HAP-1 (cell line): ENCODE data around the gene EDNRB.

Experiments used
- DNase-seq, 2 experiments: peaks; one replicate each; pipeline ENCODE4 v3.0.0-alpha.2; 2016 to 2020; ENCODE audit warnings: low spot score in 2 of 2
- H3K27me3 ChIP-seq: fragments of 250-450 bp; sonication (Bioruptor Pico); 2 replicates; pipeline ENCODE4 v1.5.1; 2020; ENCODE audit warnings: low read depth, mild to moderate bottlenecking, moderate library complexity
- H3K36me3 ChIP-seq: fragments of 250-450 bp; sonication (Bioruptor Pico); replicated peaks from 2 replicates; pipeline ENCODE4 v1.5.1; 2020; ENCODE audit warnings: mild to moderate bottlenecking
- H3K4me1 ChIP-seq: fragments of 250-450 bp; sonication (Bioruptor Pico); 2 replicates; pipeline ENCODE4 v1.5.1; 2020; ENCODE audit warnings: mild to moderate bottlenecking
- H3K4me3 ChIP-seq: fragments of 250-450 bp; sonication (Bioruptor Pico); 2 replicates; pipeline ENCODE4 v1.5.1; 2020; ENCODE audit warnings: mild to moderate bottlenecking, moderate library complexity
- H3K9me3 ChIP-seq: fragments of 250-450 bp; sonication (Bioruptor Pico); 2 replicates; pipeline ENCODE4 v1.5.1; 2020; ENCODE audit warnings: mild to moderate bottlenecking, moderate library complexity
- in situ Hi-C: fragments of 300-500 bp; cut with MboI; formaldehyde crosslinking; loops from 3 replicates; pipeline ENCODE4 v1.14.3; 2020; ENCODE audit warnings: low sequenced_read_pairs, inconsistent platforms, mixed read lengths

EDNRB gene

DNA sequence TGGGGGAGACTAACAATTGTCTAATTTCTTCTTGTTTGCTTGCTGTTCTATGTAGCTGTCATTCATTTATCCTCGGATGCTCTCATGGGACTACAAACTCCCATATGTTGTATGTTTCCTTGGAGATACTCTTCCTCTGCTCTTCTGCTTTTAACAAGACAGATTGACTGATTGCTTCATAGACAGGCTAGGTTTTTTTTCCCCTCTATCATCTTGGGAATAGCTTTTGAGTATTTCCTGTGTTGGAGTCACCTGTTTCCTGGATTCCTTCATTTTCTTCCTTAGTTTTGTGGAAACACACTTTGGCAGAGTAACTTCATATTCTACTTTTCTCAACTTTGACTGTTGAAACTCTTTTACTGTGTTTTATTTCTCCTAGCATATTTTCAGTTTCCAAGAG, 27.6 kb downstream of the EDNRB start:
- Histone ChIP-seq H3K36me3 (no peaks in the 10 kb centered on the region), H3K4me3 (no peak overlapping the region), H3K27me3 (peaks cover 3% of the 10 kb centered on the region; the same call in 1 of the 2 replicates), H3K9me3 (no peaks in the 10 kb centered on the region), H3K4me1 (no peaks in the 10 kb centered on the region)
- in situ Hi-C loops, result no loop called here
- DNase-seq, result no peak

DNA sequence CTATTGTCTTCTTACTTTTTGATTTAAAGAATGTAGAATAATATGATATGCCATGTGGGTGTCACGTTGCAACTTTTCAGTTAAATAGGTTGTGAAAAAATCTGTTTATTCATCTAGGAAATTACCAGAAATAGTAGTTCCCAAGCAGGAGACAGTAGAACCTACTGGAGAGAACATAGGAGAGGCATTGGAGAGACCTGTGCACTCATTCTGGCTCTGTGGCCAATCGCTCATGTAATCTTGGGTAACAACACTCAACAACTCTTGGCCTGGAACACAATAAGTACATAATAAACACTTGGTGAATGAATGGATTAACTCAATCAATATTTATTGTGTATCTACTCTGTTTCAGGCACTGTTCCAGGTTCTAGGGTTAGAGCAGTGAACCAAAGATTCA, 35.3 kb downstream of the EDNRB start:
- Histone ChIP-seq H3K36me3 (no peaks in the 10 kb centered on the region), H3K27me3 (peaks cover 10% of the 10 kb centered on the region), H3K4me1 (no peaks in the 10 kb centered on the region), H3K4me3 (no peak overlapping the region), H3K9me3 (no peaks in the 10 kb centered on the region)
- no peak for DNase-seq
- in situ Hi-C loops, result no loop called here

DNA sequence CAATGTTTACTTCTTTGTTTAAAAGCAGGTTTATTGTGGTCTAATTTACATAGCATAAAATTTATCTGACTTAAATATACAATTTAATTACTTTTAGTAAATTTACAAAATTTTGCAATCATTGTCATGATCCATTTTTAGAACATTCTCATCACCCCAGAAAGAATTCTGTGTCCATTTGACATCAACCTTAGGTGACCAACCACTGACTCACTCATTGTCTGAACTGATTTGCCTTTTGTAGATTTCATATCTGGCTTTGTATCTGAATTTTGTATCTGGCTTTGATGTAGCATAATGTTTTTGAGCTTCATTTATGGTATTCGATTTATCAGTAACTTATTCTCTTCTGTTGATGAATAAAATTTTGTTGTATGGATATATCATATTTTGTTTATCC, 40.4 kb downstream of the EDNRB start:
- DNase-seq, result no peak
- H3K4me3 ChIP-seq, result no peak overlapping the region
- in situ Hi-C loops, result no loop called here
- H3K9me3 ChIP-seq, result no peaks in the 10 kb centered on the region
- H3K36me3 ChIP-seq, result no peaks in the 10 kb centered on the region
- H3K4me1 ChIP-seq, result no peaks in the 10 kb centered on the region
- no peaks in the 10 kb centered on the region for H3K27me3 ChIP-seq

DNA sequence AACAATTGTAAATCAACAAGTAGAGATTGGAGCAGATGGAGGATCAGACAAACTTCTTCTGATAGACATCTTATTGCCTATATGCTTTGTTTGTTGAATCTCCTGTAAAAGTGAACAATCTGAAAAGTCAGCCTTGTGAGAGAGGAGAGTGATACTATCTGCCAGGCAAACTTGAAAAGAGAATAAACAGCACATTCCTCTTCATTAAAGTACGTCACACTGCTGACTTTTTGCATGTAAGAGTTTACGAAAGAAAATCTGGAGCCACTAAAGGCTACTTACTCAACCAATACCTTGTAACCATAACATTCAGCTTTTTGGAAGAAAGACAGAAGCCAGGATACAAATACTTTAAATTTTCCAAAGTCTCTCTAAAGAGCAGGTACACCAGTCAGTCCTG, 42.5 kb downstream of the EDNRB start:
- in situ Hi-C loops, result no loop called here
- no peaks in the 10 kb centered on the region for H3K9me3 ChIP-seq
- no peaks in the 10 kb centered on the region for H3K27me3 ChIP-seq
- no peaks in the 10 kb centered on the region for H3K36me3 ChIP-seq
- no peak for DNase-seq
- H3K4me3 ChIP-seq, result no peak overlapping the region
- H3K4me1 ChIP-seq, result no peaks in the 10 kb centered on the region

DNA sequence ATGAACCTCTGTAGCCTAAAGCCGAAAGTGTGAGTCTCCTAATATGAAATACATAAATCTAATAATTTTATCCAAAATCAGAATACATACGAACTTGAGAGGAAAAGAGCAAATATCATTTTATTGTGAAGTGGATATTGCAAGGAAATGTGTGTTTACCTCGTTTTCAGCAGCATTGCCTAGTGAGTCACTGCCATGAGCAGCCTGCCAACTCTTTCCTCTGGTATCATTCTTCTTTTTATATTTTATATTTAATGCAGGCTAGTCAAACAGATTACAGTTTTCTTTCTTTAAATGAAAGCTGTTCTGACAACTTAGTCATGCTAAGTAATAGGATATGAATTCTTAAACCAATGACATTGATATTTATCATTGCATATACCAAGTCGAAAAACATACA, 44.2 kb downstream of the EDNRB start:
- no peak overlapping the region for H3K4me3 ChIP-seq
- no peak for DNase-seq
- no peaks in the 10 kb centered on the region for H3K4me1 ChIP-seq
- in situ Hi-C loops, result no loop called here
- H3K27me3 ChIP-seq, result no peaks in the 10 kb centered on the region
- no peaks in the 10 kb centered on the region for H3K36me3 ChIP-seq
- H3K9me3 ChIP-seq, result no peaks in the 10 kb centered on the region

DNA sequence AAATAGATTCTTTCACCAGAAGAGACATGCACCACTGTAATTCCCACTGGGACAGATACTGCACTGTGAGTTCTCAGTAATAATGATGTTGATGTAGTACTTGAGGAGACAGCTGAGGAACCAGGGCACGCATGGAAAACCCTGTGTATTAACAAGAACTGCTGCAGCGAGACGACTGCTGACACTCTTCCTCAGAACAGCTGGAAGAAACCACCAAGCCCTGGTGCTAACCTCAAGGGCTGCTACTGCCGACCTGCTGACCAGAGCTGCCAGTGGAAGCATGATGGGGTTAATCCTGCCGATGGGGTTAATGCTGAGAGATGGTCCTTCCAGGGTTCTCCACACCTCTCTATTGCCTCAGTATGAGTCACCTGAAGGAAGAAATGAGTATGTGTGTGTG, 45.6 kb downstream of the EDNRB start:
- Histone ChIP-seq H3K4me3 (no peak overlapping the region), H3K9me3 (no peaks in the 10 kb centered on the region), H3K27me3 (no peaks in the 10 kb centered on the region), H3K36me3 (no peaks in the 10 kb centered on the region), H3K4me1 (no peaks in the 10 kb centered on the region)
- in situ Hi-C loops, result no loop called here
- no peak for DNase-seq

DNA sequence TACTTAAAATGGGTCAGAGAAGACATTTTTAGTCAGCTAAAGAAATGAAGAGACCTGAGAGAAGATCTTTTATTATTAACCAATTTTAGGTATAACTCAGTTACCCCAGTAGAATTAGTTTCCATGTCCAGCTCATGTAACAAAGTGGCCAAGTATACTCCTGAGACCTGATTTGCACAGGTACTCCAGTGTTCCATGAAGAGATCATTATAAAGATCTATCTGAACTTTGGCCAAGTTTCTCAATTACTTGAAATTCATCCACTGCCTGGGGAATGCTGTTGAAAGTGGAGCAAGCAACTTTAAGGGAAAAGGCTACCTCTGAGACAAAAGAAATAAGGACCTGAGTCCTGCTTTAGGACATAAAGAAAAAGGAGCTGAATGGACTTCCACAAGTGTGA, 47.0 kb downstream of the EDNRB start:
- no peak overlapping the region for H3K4me3 ChIP-seq
- no peak for DNase-seq
- no peaks in the 10 kb centered on the region for H3K27me3 ChIP-seq
- in situ Hi-C loops, result no loop called here
- no peaks in the 10 kb centered on the region for H3K9me3 ChIP-seq
- H3K4me1 ChIP-seq, result no peaks in the 10 kb centered on the region
- no peaks in the 10 kb centered on the region for H3K36me3 ChIP-seq

DNA sequence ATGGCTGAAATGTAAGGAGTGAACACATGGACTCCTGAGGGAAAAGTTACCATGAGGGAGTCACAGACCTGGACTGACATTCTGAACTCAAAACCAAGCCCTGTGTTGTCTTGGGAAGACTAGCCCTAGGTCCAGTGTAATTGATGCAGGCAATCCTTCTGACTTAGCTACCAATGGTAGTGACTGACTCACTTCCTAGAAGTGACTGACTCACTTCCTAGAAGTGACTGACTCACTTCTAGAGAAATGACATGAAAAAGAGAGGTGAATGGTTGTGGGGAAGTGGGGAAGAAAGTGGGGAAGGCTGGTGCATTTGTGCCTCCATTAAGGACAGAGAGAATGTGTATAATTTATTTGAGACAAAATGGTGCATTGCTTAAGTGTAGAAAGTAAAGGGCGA, 49.9 kb downstream of the EDNRB start:
- H3K4me1 ChIP-seq, result no peaks in the 10 kb centered on the region
- DNase-seq, result no peak
- H3K9me3 ChIP-seq, result no peaks in the 10 kb centered on the region

DNA sequence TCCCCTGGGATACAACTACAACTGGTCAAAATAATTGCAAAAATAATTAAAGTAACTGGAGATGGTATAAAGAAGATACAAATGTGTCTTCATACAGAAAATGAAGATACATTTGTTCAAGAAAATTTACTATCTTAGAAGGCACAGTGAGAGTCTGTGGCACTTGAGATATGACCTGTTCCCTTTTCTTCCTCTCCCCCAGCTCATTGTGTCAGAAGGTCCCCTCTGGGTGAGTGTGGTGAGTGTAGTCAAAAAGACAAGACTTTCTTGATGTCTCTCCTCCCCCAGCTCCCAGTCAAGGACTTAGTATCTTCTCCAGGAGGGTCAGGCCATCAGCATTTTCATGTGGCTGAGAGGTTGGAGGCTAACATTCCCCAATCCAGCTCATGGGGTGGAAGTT, 51.7 kb downstream of the EDNRB start:
- Histone ChIP-seq H3K9me3 (no peaks in the 10 kb centered on the region), H3K27me3 (peaks cover 15% of the 10 kb centered on the region), H3K36me3 (no peaks in the 10 kb centered on the region), H3K4me3 (no peak overlapping the region), H3K4me1 (no peaks in the 10 kb centered on the region)
- DNase-seq, result no peak
- in situ Hi-C loops, result no loop called here

More for the DNA sequence above, 49.9 kb downstream of the EDNRB start:
- Histone ChIP-seq H3K36me3 (no peaks in the 10 kb centered on the region), H3K4me3 (no peak overlapping the region), H3K27me3 (peaks cover 5% of the 10 kb centered on the region)
- in situ Hi-C loops, result no loop called here

DNA sequence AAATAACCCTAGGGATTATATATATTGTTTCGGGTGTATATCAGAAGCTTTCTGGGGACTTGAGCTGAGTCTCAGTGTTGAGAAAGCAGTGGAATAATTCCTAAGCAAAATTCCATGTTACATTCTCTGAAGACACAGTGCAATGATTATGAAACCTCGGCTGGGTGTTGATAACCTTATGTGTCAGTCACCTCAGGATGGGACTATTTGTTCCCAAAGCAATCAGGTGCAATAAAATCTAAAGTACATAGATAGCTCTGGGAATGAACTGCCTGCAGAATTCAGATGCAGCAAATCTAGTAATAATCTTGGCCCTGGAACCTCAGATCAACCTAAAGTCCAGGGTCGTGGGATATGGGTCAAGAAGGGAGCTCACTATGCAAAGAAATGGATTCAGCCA, 53.0 kb downstream of the EDNRB start:
- in situ Hi-C loops, result no loop called here
- H3K4me1 ChIP-seq, result no peaks in the 10 kb centered on the region
- peaks cover 18% of the 10 kb centered on the region for H3K27me3 ChIP-seq
- DNase-seq, result no peak
- H3K4me3 ChIP-seq, result no peak overlapping the region
- H3K36me3 ChIP-seq, result no peaks in the 10 kb centered on the region
- no peaks in the 10 kb centered on the region for H3K9me3 ChIP-seq

DNA sequence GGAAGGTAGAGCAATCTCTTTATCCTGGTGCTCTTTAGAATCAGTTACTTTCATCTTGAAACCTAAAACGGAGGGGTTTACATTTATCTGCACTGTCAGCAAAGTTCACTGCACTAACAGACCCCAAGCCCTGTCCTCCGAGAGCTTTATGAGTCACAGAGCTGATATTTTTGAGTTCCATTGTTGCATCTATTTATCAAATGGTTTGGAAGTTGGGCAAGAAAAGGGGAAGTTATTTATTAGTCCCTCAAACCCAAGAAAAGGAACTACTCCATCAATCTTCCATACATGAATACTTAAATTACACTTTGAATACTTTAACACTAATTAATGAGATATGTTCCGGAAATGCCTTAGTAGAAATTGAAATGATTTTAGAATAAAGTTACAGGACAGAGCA, 55.5 kb downstream of the EDNRB start:
- Histone ChIP-seq H3K4me3 (no peak overlapping the region), H3K4me1 (no peaks in the 10 kb centered on the region), H3K9me3 (no peaks in the 10 kb centered on the region), H3K36me3 (no peaks in the 10 kb centered on the region), H3K27me3 (peaks cover 23% of the 10 kb centered on the region)
- in situ Hi-C loops, result no loop called here
- DNase-seq, result no peak

DNA sequence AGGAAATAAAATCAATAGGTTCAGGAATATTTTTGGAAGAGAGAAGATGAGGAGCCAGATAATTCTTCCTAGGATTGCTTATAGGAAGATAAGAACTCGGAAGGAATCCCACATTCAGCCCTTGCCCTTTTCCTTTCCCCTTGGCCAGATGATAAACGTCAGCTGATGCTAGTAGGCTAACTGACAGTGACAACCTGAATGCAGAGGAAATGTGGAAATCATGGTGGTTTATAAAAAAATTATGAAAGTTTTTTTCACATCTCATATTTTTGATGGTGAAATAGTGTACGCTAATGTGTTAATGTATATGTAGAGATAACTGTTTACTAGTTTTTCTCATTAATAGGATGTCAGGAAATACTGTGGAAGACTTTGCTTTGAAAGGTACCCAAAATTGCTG, 56.9 kb downstream of the EDNRB start:
- H3K9me3 ChIP-seq, result no peaks in the 10 kb centered on the region
- H3K4me3 ChIP-seq, result no peak overlapping the region
- DNase-seq, result no peak
- in situ Hi-C loops, result no loop called here
- peaks cover 30% of the 10 kb centered on the region for H3K27me3 ChIP-seq
- H3K4me1 ChIP-seq, result no peaks in the 10 kb centered on the region
- no peaks in the 10 kb centered on the region for H3K36me3 ChIP-seq

DNA sequence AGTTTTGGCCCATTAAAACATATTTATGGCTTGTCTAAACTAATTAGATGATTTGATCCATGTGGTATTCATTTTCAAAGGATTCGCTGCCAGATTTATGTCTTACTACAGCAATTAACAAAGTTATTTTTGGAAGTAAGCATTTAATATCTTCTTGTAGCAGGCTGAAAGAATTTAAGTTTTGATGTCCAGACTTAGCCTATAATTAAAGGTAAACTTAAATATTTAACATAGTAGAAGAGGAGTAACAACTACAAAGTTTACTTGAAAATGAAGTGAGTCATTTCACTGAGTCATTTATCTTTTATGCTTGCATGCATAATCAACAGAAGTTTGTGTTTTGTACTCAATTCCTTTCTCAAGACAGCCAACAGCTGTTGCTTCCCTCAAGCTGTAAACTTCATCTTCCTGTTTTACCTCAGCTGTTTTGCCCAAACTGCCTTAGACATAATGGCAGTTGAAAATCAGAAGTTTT, 58.1 kb downstream of the EDNRB start:
- in situ Hi-C loops, result no loop called here
- DNase-seq, result no peak
- H3K9me3 ChIP-seq, result no peaks in the 10 kb centered on the region
- H3K36me3 ChIP-seq, result no peaks in the 10 kb centered on the region
- H3K27me3 ChIP-seq, result peaks cover 34% of the 10 kb centered on the region
- no peak overlapping the region for H3K4me3 ChIP-seq
- H3K4me1 ChIP-seq, result no peaks in the 10 kb centered on the region

DNA sequence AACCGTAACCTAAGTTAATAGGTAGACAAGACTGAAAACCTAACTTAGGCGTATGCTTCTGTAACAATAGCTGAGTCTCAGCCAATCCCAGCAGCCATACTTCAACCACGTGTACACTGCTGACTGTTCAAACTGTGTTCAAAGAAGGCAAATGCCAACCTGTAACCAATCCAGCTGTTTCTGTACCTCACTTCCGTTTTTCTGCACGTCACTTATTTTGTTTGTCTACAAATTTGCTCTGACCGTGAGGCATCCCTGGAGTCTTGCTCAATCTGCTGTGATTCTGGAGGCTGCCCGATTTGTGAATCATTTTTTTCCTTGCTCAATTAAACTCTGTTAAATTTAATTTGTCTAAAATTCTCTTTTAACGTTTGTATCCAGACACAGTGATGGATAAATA, 59.2 kb downstream of the EDNRB start:
- H3K27me3 ChIP-seq, result peaks cover 37% of the 10 kb centered on the region
- no peak for DNase-seq
- H3K36me3 ChIP-seq, result no peaks in the 10 kb centered on the region
- in situ Hi-C loops, result no loop called here
- no peak overlapping the region for H3K4me3 ChIP-seq
- no peaks in the 10 kb centered on the region for H3K9me3 ChIP-seq
- H3K4me1 ChIP-seq, result peaks cover 2% of the 10 kb centered on the region

DNA sequence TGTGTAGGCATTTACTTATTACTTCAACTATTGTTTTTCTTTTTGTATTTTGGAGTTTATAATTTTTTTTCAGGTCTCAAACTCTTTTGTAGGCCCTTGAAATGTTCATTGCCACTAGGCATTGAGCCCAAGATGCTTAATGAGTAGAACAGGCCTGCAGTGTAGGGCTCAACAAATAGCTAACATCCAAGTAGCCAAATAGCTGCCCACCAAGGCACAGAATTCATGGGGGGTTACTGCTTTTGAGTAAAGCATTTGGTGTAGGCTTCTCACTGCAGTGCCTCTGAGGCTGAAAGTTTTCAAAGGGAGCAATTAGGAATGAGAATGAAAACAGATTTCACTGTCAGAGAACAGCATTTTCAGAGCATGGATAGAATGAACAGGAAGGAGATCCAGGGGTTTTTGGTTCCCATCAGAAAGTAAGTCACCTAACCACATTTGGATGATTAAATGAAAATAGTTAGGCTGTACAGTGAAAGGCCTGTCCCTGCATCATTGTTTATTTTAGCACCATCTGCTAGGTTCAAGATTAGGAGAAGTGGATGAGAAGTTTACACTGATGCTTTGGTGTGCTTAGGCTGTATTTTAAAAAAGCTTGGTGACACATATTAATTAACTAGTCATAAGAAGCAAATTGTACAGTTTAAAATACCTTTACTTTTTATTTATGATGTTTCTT, 61.0 kb downstream of the EDNRB start:
- DNase-seq, result no peak
- in situ Hi-C loops, result no loop called here
- no peaks in the 10 kb centered on the region for H3K9me3 ChIP-seq

More for the DNA sequence above, 61.0 kb downstream of the EDNRB start:
- H3K27me3 ChIP-seq, result peaks cover 23% of the 10 kb centered on the region
- no peaks in the 10 kb centered on the region for H3K36me3 ChIP-seq
- no peak overlapping the region for H3K4me3 ChIP-seq
- peaks cover 14% of the 10 kb centered on the region for H3K4me1 ChIP-seq
